AG09309 (cell line): ENCODE data around the gene EXOC6B.

Experiments used
- DNase-seq: peaks from one replicate; pipeline ENCODE4 v3.0.0-alpha.2; 2010; ENCODE audit warnings: low read depth
- H3K4me3 ChIP-seq: 2 replicates; pipeline ENCODE4 v1.5.1; 2011; ENCODE audit warnings: mild to moderate bottlenecking, low read depth, low read length, moderate library complexity; ENCODE audit not compliant: control insufficient read depth
- TF ChIP-seq, protein P1 (sequence below): IDR thresholded peaks from 2 replicates; pipeline ENCODE4 v1.5.1; 2011; ENCODE audit warnings: mild to moderate bottlenecking, low read depth, low read length, inconsistent platforms; ENCODE audit not compliant: insufficient read depth, control insufficient read depth; ENCODE audit errors: missing control alignments

Gene EXOC6B

DNA sequence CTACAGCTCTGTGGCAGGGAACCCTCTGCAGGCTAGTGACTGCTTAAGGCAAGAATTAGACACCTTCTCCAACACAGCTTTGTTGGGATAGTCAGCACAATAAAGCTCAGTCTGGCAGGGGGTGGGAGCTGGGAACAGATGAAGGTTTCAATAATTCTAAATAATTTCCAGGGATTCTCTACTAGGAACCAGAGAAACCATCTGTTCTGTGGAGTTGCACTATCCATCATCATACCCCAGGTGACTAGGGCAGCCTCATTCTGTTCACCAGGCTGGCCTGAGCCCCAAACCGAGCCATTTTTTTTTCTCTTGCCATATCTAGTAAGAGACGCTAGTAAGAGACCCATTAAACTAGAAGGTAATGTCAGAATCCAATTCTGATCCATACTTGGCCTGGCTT, 642.4 kb downstream of the EXOC6B start:
- TF ChIP-seq, protein P1, sequence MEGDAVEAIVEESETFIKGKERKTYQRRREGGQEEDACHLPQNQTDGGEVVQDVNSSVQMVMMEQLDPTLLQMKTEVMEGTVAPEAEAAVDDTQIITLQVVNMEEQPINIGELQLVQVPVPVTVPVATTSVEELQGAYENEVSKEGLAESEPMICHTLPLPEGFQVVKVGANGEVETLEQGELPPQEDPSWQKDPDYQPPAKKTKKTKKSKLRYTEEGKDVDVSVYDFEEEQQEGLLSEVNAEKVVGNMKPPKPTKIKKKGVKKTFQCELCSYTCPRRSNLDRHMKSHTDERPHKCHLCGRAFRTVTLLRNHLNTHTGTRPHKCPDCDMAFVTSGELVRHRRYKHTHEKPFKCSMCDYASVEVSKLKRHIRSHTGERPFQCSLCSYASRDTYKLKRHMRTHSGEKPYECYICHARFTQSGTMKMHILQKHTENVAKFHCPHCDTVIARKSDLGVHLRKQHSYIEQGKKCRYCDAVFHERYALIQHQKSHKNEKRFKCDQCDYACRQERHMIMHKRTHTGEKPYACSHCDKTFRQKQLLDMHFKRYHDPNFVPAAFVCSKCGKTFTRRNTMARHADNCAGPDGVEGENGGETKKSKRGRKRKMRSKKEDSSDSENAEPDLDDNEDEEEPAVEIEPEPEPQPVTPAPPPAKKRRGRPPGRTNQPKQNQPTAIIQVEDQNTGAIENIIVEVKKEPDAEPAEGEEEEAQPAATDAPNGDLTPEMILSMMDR = no peak
- no peak overlapping the region for H3K4me3 ChIP-seq
- DNase-seq = no peak

DNA sequence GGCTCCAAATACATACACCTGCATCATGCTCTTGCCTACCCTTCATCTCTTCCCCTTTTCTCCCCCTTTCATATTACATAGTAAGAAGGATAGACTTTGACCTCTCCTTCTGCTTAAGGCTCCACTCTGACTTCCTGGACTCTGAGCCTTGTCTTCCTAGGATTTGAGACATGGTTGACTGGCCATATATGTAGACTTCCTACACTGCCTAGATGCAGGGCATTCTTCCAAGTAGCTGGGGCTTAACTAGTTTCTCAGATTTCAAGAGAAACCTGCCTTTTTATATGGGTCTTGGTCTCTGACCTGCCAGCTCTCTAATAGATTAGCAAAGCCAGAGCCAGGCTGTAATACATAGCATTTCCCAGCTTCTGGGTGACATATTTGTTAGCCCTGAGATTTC, 642.8 kb downstream of the EXOC6B start:
- DNase-seq = no peak
- TF ChIP-seq, protein P1 = no peak

GRCh38 chr2:72182547-72182946, 643.3 kb downstream of the EXOC6B start:
- TF ChIP-seq, protein P1 = no peak
- DNase-seq = no peak
- no peak overlapping the region for H3K4me3 ChIP-seq

More for the DNA sequence above, 642.8 kb downstream of the EXOC6B start:
- no peak overlapping the region for H3K4me3 ChIP-seq

DNA sequence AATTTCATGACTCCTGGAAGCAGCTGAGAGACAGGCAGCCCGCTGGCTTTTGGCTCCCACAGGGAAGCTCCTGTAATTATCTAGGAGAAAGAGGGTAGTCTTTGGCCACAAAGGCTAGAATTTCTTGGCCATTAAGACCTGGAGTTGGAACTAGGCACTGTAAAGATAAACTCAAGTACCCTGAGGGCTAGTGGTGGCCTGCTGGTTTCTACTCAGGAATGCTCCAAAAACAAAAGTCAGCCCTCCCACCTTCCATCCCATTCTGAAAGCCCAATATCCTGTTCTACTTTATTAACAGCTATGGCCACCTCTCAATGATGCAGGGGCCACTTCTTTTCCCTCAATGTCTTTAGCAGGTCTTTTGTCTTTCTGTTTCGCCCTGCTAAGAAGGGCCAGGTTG, 644.2 kb downstream of the EXOC6B start:
- DNase-seq = no peak
- TF ChIP-seq, protein P1 = no peak
- no peak overlapping the region for H3K4me3 ChIP-seq

- TF ChIP-seq, protein P1 = no peak
- DNase-seq = no peak
These were observed 645.5 kb downstream of the EXOC6B start for GRCh38 chr2:72180351-72180750.

DNA sequence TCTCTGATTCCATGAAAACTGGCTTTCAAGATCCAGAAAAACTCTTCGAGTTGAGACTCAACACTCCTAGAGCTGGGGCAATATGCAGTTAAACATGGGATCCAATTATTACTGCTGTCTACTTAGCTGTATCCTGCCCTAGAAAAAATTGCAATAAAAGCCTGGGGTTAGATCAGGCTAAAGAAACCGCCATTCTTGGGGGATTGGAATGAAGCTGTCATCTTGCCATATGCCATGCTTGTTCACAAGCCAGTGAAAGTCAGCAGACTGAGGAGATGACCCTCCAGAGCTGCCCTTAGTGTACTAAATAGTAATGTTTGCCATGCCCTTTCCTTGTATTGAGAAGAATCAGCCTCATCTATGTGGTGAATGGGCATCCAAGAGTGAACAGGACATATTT, 647.3 kb downstream of the EXOC6B start:
- no peak for DNase-seq
- TF ChIP-seq, protein P1 = no peak
- no peak overlapping the region for H3K4me3 ChIP-seq

More at GRCh38 chr2:72180351-72180750, 645.5 kb downstream of the EXOC6B start:
- no peak overlapping the region for H3K4me3 ChIP-seq

- TF ChIP-seq, protein P1 = no peak
- DNase-seq = no peak
- H3K4me3 ChIP-seq = no peak overlapping the region
These were observed 649.6 kb downstream of the EXOC6B start for GRCh38 chr2:72176281-72176680.
